ENCODE data around the gene SDC1. TPM values are rescaled to one million over a fixed set of nuclear protein-coding genes. Genes with fewer than 3 reads are reported as not detected.
A peak's percentile ranks its signal among the peaks of the same experiment; 100 is the strongest.

The SDC1 gene
- total RNA-seq, 4 donors from 2014 or later: 21.9 to 28.0 (median 24.7) TPM

- Histone ChIP-seq H3K27me3 (no peaks in the 10 kb centered on the region), H3K4me1 (peaks cover 30 to 61% of the 10 kb centered on the region in 2 donors)
- WGBS, 2 donors: 89 to 100% methylated on average over 1 of the region's 2 CpGs
These were observed 32.1 kb downstream of the SDC1 start for GRCh38 chr2:20192781-20193180.

GRCh38 chr2:20191714-20192569 is 33.0 kb downstream of the SDC1 start:
- no peak for TF ChIP-seq CTCF (IDR thresholded peaks at IDR 0.05)
- TF ChIP-seq POLR2A (IDR thresholded peaks at IDR 0.05): no peak
- no peaks in the 10 kb centered on the region for H3K36me3 ChIP-seq
- H3K27me3 ChIP-seq: no peaks in the 10 kb centered on the region
- 37 to 58% methylated on average over 8 to 9 of the region's 13 CpGs for WGBS, 2 donors
- H3K9me3 ChIP-seq: no peaks in the 10 kb centered on the region
- peak; percentile 76 to 83 for DNase-seq
- peak overlapping the region; percentile 45 to 66 (median 65) for H3K27ac ChIP-seq
- H3K4me3 ChIP-seq (replicated peaks in 1 of 3): no peak overlapping the region
- intact Hi-C loops (cut with DNase I): no loop called here
- peaks cover 27 to 52% of the 10 kb centered on the region in 2 donors for H3K4me1 ChIP-seq

More at GRCh38 chr2:20192781-20193180, 32.1 kb downstream of the SDC1 start:
- peak overlapping the region in 2 of 3 donors; percentile 65 to 66 for H3K27ac ChIP-seq
- H3K4me3 ChIP-seq (replicated peaks in 1 of 3): no peak overlapping the region
- intact Hi-C loops (cut with DNase I): no loop called here
- H3K36me3 ChIP-seq: no peaks in the 10 kb centered on the region
- TF ChIP-seq CTCF (IDR thresholded peaks at IDR 0.05) (no peak), POLR2A (IDR thresholded peaks at IDR 0.05) (no peak)
- H3K9me3 ChIP-seq: no peaks in the 10 kb centered on the region
- no peak for DNase-seq

GRCh38 chr2:20190876-20191713 is 33.8 kb downstream of the SDC1 start:
- H3K9me3 ChIP-seq: no peaks in the 10 kb centered on the region
- intact Hi-C loops (cut with DNase I): no loop called here

GRCh38 chr2:20190170-20190569 is 34.8 kb downstream of the SDC1 start:
- Histone ChIP-seq H3K36me3 (no peaks in the 10 kb centered on the region), H3K9me3 (no peaks in the 10 kb centered on the region), H3K4me1 (peaks cover 17 to 41% of the 10 kb centered on the region in 2 donors), H3K27me3 (no peaks in the 10 kb centered on the region), H3K27ac (peak overlapping the region in 1 of 3 donors; percentile 42), H3K4me3 (replicated peaks in 1 of 3) (no peak overlapping the region)
- WGBS, 2 donors: 77 to 99% methylated on average over 9 of the region's 9 CpGs
- intact Hi-C loops (cut with DNase I): no loop called here
- DNase-seq: no peak
- TF ChIP-seq POLR2A (IDR thresholded peaks at IDR 0.05) (no peak), CTCF (IDR thresholded peaks at IDR 0.05) (no peak)

More at GRCh38 chr2:20190876-20191713, 33.8 kb downstream of the SDC1 start:
- peak overlapping the region; percentile 45 to 66 (median 65) for H3K27ac ChIP-seq
- H3K4me3 ChIP-seq (replicated peaks in 1 of 3): no peak overlapping the region
- DNase-seq: no peak
- no peaks in the 10 kb centered on the region for H3K36me3 ChIP-seq
- TF ChIP-seq CTCF (IDR thresholded peaks at IDR 0.05) (no peak), POLR2A (IDR thresholded peaks at IDR 0.05) (no peak)
- H3K4me1 ChIP-seq: peaks cover 19 to 44% of the 10 kb centered on the region in 2 donors
- H3K27me3 ChIP-seq: no peaks in the 10 kb centered on the region
- 90 to 92% methylated on average over 18 to 19 of the region's 19 CpGs for WGBS, 2 donors

Data from thyroid gland (tissue), 4 donors.